LNCAP (cell line): ENCODE measurements around the gene CACTIN.

Experiments used
- TF ChIP-seq, protein P1 (sequence below): fragments of 450-650 bp; IDR thresholded peaks from 2 replicates; pipeline ENCODE4 v1.5.1; 2017; ENCODE audit warnings: mild to moderate bottlenecking

CACTIN gene

GRCh38 chr19:3645726-3646125 is 19.1 kb upstream of the CACTIN start:
- TF ChIP-seq, protein P1, sequence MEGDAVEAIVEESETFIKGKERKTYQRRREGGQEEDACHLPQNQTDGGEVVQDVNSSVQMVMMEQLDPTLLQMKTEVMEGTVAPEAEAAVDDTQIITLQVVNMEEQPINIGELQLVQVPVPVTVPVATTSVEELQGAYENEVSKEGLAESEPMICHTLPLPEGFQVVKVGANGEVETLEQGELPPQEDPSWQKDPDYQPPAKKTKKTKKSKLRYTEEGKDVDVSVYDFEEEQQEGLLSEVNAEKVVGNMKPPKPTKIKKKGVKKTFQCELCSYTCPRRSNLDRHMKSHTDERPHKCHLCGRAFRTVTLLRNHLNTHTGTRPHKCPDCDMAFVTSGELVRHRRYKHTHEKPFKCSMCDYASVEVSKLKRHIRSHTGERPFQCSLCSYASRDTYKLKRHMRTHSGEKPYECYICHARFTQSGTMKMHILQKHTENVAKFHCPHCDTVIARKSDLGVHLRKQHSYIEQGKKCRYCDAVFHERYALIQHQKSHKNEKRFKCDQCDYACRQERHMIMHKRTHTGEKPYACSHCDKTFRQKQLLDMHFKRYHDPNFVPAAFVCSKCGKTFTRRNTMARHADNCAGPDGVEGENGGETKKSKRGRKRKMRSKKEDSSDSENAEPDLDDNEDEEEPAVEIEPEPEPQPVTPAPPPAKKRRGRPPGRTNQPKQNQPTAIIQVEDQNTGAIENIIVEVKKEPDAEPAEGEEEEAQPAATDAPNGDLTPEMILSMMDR = no peak

DNA sequence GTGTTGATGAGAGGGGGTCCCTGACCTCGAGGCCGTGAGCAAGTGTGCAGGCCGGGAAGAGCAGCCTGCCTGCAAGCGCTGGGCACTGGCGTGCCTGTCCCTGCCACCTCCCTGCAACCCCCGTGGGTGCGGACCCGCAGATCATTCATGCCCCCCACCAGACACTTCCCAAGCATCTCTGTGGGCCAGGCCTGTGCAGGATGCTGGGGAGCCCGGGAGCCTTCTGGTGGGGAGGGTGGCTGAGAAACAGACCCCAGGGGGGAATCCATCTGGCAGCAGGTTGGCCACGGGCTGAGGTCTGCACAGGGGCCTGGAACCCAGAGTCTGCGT is 18.4 kb upstream of the CACTIN start:
- TF ChIP-seq, protein P1 = no peak

DNA sequence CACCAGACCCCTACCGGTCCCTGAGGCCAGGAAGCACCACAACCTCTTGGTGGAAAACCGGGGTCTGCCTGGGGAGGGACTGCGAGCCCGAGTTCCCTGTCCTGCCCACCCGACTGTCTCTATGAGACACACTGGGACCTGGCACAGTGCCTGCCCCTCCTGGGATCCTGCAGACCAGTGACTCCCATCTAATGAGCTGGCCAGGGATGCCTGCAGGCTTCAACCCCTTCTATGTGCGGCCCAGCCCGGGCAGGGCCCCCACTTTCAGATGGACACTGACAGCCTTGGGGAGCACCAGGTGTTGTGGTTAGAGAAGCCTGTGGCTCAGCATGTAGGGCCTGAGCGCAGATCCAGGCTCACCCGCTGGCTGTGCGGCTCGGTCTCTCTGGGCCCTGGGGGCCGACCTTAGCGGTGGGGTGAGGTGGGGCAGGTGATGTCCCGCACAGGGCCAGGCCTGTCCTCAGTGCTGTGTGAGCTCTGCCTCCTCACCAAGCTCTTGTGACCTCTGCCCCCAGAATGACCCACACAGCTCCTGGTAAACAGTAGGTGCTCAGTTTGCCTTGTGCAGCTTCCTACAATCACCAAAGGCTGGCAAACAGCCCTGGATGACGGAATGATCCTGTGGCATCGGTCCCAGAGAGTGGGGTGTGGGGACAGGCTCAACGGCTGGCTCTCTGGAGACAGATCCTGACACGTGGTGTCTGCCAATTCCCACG is 17.9 kb upstream of the CACTIN start:
- TF ChIP-seq, protein P1 = no peak

DNA sequence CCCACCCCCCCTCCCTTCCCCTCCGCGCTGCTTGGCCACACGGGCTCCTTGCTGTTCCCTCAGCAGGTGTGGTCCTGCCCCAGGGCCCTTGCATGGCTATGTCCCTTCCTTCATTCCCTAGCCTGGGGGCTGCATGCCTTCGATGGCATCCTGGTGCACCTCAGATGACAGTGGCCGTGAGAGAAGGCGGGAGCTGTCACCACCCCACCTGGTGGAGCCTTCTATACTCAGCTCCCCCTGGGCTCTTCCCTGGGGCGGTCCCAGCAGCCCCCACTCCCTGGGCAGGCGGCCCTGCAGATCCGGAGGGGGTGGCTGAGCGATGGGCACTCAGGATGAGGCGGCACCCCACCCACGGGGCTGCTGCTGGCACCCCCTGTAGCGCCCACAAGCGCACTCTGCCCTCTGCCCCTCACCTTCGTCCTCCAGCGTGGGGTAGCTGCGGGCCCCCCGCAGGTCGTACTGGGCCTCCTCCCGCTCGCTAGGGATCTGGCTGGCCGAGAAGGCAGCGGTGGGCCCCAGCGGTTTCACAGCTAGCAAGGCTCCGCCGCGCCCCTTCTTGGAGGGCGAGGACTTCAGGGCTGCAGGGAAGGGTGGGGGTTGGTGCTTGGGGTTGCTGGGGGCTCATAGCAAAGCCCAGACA is 17.2 kb upstream of the CACTIN start:
- TF ChIP-seq, protein P1 = no peak

GRCh38 chr19:3642987-3643673 is 16.5 kb upstream of the CACTIN start:
- TF ChIP-seq, protein P1 = no peak

DNA sequence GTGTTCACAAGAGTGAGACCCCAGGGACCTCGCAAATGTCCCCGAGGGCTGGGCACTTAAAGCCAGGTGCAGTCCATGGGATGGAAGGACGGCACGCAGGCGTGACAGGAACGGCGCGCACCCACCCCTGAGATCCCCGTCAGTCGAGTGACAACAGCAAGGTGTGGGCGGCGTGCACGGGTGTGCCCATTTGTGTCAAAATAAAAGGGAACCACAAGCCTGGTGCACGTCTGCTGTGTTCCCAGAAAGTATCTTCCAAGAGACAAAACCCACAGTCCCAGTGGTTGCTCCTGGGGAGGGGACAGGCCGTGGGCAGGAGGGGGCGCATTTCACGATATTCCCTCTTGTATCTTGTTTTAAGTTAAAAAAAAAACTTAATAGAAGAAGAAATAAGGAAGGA is 15.7 kb upstream of the CACTIN start:
- TF ChIP-seq, protein P1 = no peak

GRCh38 chr19:3641515-3642269 is 15.1 kb upstream of the CACTIN start:
- TF ChIP-seq, protein P1 = no peak
